Parathyroid adenoma (tissue), 2 donors: ENCODE measurements around the gene CAPN7.

Experiments
- H2AFZ ChIP-seq: fragments of 300-600 bp; sonication (generic); one replicate; pipeline ENCODE4 v1.7.0; 2017; ENCODE audit warnings: antibody characterized with exemption, mild to moderate bottlenecking
- H3K27ac ChIP-seq: fragments of 300-600 bp; sonication (generic); one replicate; pipeline ENCODE4 v1.7.0; 2017
- H3K27me3 ChIP-seq: fragments of 300-600 bp; sonication (generic); one replicate; pipeline ENCODE4 v1.7.0; 2017; ENCODE audit warnings: low read length; ENCODE audit not compliant: control insufficient read depth, insufficient read depth
- H3K36me3 ChIP-seq: fragments of 300-600 bp; sonication (generic); one replicate; pipeline ENCODE4 v1.7.0; 2017; ENCODE audit warnings: low read length; ENCODE audit not compliant: control insufficient read depth, insufficient read depth
- H3K4me1 ChIP-seq: fragments of 300-600 bp; sonication (generic); one replicate; pipeline ENCODE4 v1.7.0; 2017; ENCODE audit warnings: control low read depth
- H3K4me2 ChIP-seq: fragments of 300-600 bp; sonication (generic); one replicate; pipeline ENCODE4 v1.7.0; 2017; ENCODE audit warnings: low read length
- H3K4me3 ChIP-seq: fragments of 300-600 bp; sonication (generic); one replicate; pipeline ENCODE4 v1.7.0; 2017; ENCODE audit warnings: low read depth, low read length
- H3K79me2 ChIP-seq: fragments of 300-600 bp; sonication (generic); one replicate; pipeline ENCODE4 v1.7.0; 2017; ENCODE audit warnings: control low read depth
- H3K9ac ChIP-seq: fragments of 300-600 bp; sonication (generic); one replicate; pipeline ENCODE4 v1.7.0; 2017; ENCODE audit warnings: mild to moderate bottlenecking
- H3K9me3 ChIP-seq: fragments of 300-600 bp; sonication (generic); one replicate; pipeline ENCODE4 v1.7.0; 2017; ENCODE audit warnings: low read length; ENCODE audit not compliant: control insufficient read depth
- TF ChIP-seq, protein P1 (sequence below): fragments of 300-600 bp; sonication (generic); IDR thresholded peaks from one replicate; pipeline ENCODE4 v1.7.0; 2017; ENCODE audit warnings: antibody characterized with exemption, mild to moderate bottlenecking
- donor health status: primary hyperparathyroidism.

The CAPN7 gene

DNA sequence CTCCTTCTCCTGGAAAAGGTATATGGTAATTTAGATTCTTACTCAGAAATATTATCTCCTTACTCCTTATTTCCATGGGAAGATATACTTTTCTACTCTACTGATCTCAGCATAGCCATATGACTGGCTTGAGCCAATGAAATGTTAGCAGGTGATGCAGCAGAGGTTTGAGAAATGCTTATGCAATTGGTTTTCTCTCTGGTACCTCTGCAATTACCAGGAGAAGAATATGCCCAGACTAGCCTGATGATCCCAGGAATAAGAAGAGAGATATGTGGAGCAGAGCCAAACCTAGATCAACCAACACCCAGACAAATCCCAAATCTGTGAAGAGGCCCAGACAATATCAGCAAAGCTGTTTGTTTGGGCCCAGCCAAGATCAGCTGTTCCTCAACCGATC lies 33.2 kb upstream of the CAPN7 start:
- Histone ChIP-seq H3K4me1 (no peaks in the 10 kb centered on the region), H3K9me3 (no peaks in the 10 kb centered on the region), H3K79me2 (no peaks in the 10 kb centered on the region), H3K27ac (no peak overlapping the region), H3K36me3 (no peaks in the 10 kb centered on the region), H3K9ac (no peak overlapping the region), H3K27me3 (no peaks in the 10 kb centered on the region), H2AFZ (no peak overlapping the region), H3K4me3 (no peak overlapping the region), H3K4me2 (no peak overlapping the region)
- TF ChIP-seq, protein P1, sequence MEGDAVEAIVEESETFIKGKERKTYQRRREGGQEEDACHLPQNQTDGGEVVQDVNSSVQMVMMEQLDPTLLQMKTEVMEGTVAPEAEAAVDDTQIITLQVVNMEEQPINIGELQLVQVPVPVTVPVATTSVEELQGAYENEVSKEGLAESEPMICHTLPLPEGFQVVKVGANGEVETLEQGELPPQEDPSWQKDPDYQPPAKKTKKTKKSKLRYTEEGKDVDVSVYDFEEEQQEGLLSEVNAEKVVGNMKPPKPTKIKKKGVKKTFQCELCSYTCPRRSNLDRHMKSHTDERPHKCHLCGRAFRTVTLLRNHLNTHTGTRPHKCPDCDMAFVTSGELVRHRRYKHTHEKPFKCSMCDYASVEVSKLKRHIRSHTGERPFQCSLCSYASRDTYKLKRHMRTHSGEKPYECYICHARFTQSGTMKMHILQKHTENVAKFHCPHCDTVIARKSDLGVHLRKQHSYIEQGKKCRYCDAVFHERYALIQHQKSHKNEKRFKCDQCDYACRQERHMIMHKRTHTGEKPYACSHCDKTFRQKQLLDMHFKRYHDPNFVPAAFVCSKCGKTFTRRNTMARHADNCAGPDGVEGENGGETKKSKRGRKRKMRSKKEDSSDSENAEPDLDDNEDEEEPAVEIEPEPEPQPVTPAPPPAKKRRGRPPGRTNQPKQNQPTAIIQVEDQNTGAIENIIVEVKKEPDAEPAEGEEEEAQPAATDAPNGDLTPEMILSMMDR = no peak

DNA sequence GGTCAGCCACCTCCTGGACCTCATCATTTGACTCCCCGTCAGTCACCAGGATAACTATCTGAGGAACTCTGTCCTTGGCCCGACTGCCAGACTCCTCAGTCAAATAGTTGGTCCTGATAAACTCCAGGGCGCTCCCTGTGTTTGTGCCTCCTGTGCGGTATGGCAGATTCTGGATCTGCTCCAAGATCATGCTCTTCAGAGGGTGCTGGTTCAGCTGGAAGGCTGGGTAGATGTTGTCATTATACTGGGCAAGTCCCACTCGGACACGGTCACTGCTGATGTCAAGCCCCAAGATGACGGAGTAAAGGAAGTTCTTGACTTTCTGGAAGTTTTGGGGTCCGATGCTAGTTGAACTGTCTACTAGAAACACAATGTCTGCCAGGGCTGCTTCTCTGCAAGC lies 31.1 kb upstream of the CAPN7 start:
- TF ChIP-seq, protein P1 = no peak
- no peaks in the 10 kb centered on the region for H3K27me3 ChIP-seq
- no peaks in the 10 kb centered on the region for H3K9me3 ChIP-seq
- no peak overlapping the region for H3K4me3 ChIP-seq
- H3K36me3 ChIP-seq = no peaks in the 10 kb centered on the region
- no peak overlapping the region for H3K4me2 ChIP-seq
- no peak overlapping the region for H3K27ac ChIP-seq
- no peaks in the 10 kb centered on the region for H3K79me2 ChIP-seq
- H3K9ac ChIP-seq = no peak overlapping the region
- no peaks in the 10 kb centered on the region for H3K4me1 ChIP-seq
- no peak overlapping the region for H2AFZ ChIP-seq

DNA sequence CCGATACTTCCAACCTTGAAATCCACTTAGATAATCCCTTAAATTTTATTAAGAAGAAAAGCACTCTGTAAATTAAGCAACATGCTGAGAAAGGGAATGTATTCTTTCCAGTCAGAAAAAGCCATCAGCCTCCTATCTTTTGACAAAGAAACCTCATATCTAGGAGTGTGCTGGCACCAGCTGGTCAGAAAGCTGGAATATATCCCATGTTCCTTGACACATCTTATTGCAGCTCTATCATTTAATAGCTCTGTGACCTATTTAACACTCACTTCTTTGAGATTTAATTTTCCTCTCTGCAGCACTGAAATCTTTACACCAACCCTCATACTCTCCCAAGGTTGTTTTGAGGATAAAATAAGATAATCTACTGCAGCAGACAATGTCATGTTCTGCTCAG lies 30.4 kb upstream of the CAPN7 start:
- Histone ChIP-seq H3K9me3 (no peaks in the 10 kb centered on the region), H3K9ac (no peak overlapping the region), H3K4me2 (no peak overlapping the region), H3K27me3 (no peaks in the 10 kb centered on the region), H3K36me3 (no peaks in the 10 kb centered on the region), H2AFZ (no peak overlapping the region), H3K27ac (no peak overlapping the region), H3K4me3 (no peak overlapping the region), H3K79me2 (no peaks in the 10 kb centered on the region), H3K4me1 (no peaks in the 10 kb centered on the region)
- TF ChIP-seq, protein P1 = no peak

DNA sequence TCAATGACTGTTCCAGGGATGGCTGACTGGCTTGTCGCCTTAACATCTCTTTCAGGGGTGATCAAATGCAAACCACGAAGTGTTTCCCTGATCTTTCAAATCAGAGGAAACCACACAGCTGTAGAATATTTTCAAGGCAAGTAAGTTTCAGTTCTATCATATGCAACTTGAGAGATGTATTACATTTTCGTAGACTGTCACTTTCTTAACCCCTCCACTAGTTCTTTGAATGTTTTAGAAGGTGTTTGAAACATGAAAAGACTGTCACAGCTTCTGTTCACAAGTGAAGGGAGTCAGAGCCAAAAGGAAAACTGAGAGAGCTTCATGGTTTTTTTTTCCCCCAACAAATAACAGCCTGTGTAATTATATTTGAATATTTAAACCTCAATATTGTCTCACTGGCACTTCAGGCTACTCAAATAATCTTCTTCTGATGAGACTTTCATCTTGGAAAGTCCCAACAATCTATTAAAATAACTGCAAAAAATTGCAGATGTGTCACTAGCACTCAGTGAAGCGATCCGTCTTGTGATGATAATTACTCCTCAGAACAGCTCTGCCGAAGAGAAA lies 25.9 kb upstream of the CAPN7 start:
- TF ChIP-seq, protein P1 = no peak
- H3K27ac ChIP-seq = no peak overlapping the region
- no peak overlapping the region for H3K9ac ChIP-seq
- no peaks in the 10 kb centered on the region for H3K79me2 ChIP-seq
- H3K9me3 ChIP-seq = no peaks in the 10 kb centered on the region
- H3K36me3 ChIP-seq = no peaks in the 10 kb centered on the region
- peak overlapping the region; percentile 47 for H2AFZ ChIP-seq
- H3K27me3 ChIP-seq = no peaks in the 10 kb centered on the region
- peak overlapping the region; percentile 44 for H3K4me2 ChIP-seq
- H3K4me1 ChIP-seq = no peaks in the 10 kb centered on the region
- no peak overlapping the region for H3K4me3 ChIP-seq

DNA sequence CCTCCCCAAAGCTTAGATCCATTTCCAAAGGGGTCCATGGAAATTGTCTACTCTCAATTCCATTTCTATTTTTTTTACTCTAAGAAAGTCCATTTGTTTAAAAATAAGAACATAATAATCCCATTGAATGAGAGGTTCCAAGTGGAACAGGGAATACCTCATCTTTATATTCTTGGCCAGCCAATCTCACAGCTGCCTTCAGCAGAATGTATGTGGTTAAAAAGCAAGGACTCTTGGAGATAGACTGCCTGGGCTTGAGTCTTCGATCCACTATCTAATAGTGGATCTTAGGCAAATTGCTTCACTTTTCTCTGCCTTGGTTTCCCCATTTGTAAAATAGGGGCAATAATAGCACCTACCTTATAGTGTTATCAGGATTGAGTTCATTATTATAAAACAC lies 24.5 kb upstream of the CAPN7 start:
- Histone ChIP-seq H3K9ac (no peak overlapping the region), H3K4me1 (no peaks in the 10 kb centered on the region), H3K36me3 (no peaks in the 10 kb centered on the region), H3K4me3 (no peak overlapping the region), H3K4me2 (no peak overlapping the region), H3K27ac (no peak overlapping the region), H3K27me3 (no peaks in the 10 kb centered on the region), H3K79me2 (no peaks in the 10 kb centered on the region), H2AFZ (no peak overlapping the region), H3K9me3 (no peaks in the 10 kb centered on the region)
- TF ChIP-seq, protein P1 = no peak
